Loucy (cell line): ENCODE data around the gene CCT4.

Source experiments
- H2AFZ ChIP-seq: fragments of 200-600 bp; sonication (generic); 2 replicates; pipeline ENCODE4 v1.6.0; 2016; ENCODE audit warnings: antibody characterized with exemption, mild to moderate bottlenecking, low read length, moderate library complexity
- H3F3A ChIP-seq: fragments of 200-600 bp; 2 replicates; pipeline ENCODE4 v1.6.0; 2016; ENCODE audit warnings: antibody characterized with exemption, low read depth, mild to moderate bottlenecking
- H3K27me3 ChIP-seq: fragments of 200-600 bp; sonication (generic); 2 replicates; pipeline ENCODE4 v1.6.1; 2014; ENCODE audit warnings: low read length, mild to moderate bottlenecking; ENCODE audit not compliant: insufficient read depth, poor library complexity, severe bottlenecking
- H3K36me3 ChIP-seq: fragments of 200-600 bp; sonication (generic); 2 replicates; pipeline ENCODE4 v1.6.1; 2016; ENCODE audit warnings: low read length; ENCODE audit not compliant: insufficient read depth
- H3K4me1 ChIP-seq: fragments of 200-600 bp; sonication (generic); 2 replicates; pipeline ENCODE4 v1.5.1; 2014; ENCODE audit warnings: low read length, mild to moderate bottlenecking; ENCODE audit not compliant: insufficient read depth, poor library complexity, severe bottlenecking
- H3K4me2 ChIP-seq: fragments of 200-600 bp; sonication (generic); 2 replicates; pipeline ENCODE4 v1.6.0; 2014; ENCODE audit warnings: antibody characterized with exemption, low read length, low read depth, mild to moderate bottlenecking; ENCODE audit not compliant: poor library complexity, severe bottlenecking
- H3K4me3 ChIP-seq: fragments of 200-600 bp; sonication (generic); 2 replicates; pipeline ENCODE4 v1.5.1; 2014; ENCODE audit warnings: low read length, mild to moderate bottlenecking, mixed read lengths; ENCODE audit not compliant: poor library complexity, severe bottlenecking
- H3K79me2 ChIP-seq: fragments of 200-600 bp; sonication (generic); 2 replicates; pipeline ENCODE4 v1.6.1; 2014; ENCODE audit warnings: low read length; ENCODE audit not compliant: insufficient read depth
- H3K9ac ChIP-seq: fragments of 200-600 bp; sonication (generic); 2 replicates; pipeline ENCODE4 v1.6.0; 2014; ENCODE audit warnings: mild to moderate bottlenecking, low read depth, low read length, moderate library complexity; ENCODE audit not compliant: poor library complexity, severe bottlenecking
- H3K9me2 ChIP-seq: fragments of 200-600 bp; sonication (generic); replicated peaks from 2 replicates; pipeline ENCODE4 v1.6.1; 2016; ENCODE audit warnings: low read depth, low read length, mixed read lengths
- H3K9me3 ChIP-seq: fragments of 200-600 bp; sonication (generic); 2 replicates; pipeline ENCODE4 v1.6.1; 2014; ENCODE audit warnings: mild to moderate bottlenecking, antibody characterized with exemption, low read length, low read depth; ENCODE audit not compliant: insufficient read depth
- H4K20me1 ChIP-seq: fragments of 200-600 bp; sonication (generic); 2 replicates; pipeline ENCODE4 v1.6.0; 2014; ENCODE audit warnings: antibody characterized with exemption, low read length, mild to moderate bottlenecking; ENCODE audit not compliant: insufficient read depth, poor library complexity, severe bottlenecking
- CTCF ChIP-seq: fragments of 200-600 bp; sonication (generic); conservative IDR thresholded peaks from 2 replicates; pipeline ENCODE4 v1.5.1; 2014; ENCODE audit warnings: mild to moderate bottlenecking, antibody characterized with exemption, low read length
- EZH2phosphoT487 ChIP-seq: fragments of 200-600 bp; IDR thresholded peaks from 2 replicates; pipeline ENCODE4 v1.6.1; 2018; ENCODE audit warnings: antibody characterized with exemption, mild to moderate bottlenecking, moderate library complexity, borderline replicate concordance

CCT4 gene

DNA sequence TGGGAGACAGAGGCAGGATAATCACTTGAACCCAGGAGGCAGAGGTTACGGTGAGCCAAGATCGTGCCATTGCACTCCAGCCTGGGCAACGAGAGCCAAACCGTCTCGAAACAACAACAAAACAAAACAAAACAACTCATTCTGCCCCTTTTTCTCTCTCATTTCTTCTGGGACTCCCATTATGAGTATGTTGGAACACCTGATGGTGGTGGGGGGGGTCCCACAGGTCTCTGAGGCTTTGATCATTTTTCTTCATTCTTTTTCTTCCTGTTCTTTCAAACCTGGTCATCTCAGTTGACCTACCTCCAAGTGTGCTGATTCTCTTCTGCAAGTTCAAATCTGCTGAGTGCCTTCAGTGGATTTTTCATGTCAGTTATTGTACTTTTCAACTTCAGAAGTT, 26.4 kb downstream of the CCT4 start:
- Histone ChIP-seq H3K79me2 (no peaks in the 10 kb centered on the region), H3K4me2 (no peak overlapping the region), H3K9me2 (no peaks in the 10 kb centered on the region), H4K20me1 (no peaks in the 10 kb centered on the region), H3K4me1 (no peaks in the 10 kb centered on the region), H3F3A (no peaks in the 10 kb centered on the region), H2AFZ (no peak overlapping the region), H3K4me3 (no peak overlapping the region), H3K9ac (no peak overlapping the region), H3K9me3 (no peaks in the 10 kb centered on the region), H3K27me3 (no peaks in the 10 kb centered on the region), H3K36me3 (peaks cover 19% of the 10 kb centered on the region; the same call in 1 of the 2 replicates)
- no peak for TF ChIP-seq CTCF
- TF ChIP-seq EZH2phosphoT487 = no peak

GRCh38 chr2:61857224-61857623, 31.2 kb downstream of the CCT4 start:
- TF ChIP-seq CTCF (no peak), EZH2phosphoT487 (no peak)
- no peak overlapping the region for H3K4me2 ChIP-seq
- no peak overlapping the region for H2AFZ ChIP-seq
- no peaks in the 10 kb centered on the region for H3K9me2 ChIP-seq
- no peak overlapping the region for H3K4me3 ChIP-seq
- no peaks in the 10 kb centered on the region for H3K27me3 ChIP-seq
- no peaks in the 10 kb centered on the region for H3K36me3 ChIP-seq
- no peaks in the 10 kb centered on the region for H4K20me1 ChIP-seq
- H3K9ac ChIP-seq = no peak overlapping the region
- no peaks in the 10 kb centered on the region for H3F3A ChIP-seq
- no peaks in the 10 kb centered on the region for H3K9me3 ChIP-seq
- H3K4me1 ChIP-seq = peaks cover 16% of the 10 kb centered on the region
- H3K79me2 ChIP-seq = no peaks in the 10 kb centered on the region

DNA sequence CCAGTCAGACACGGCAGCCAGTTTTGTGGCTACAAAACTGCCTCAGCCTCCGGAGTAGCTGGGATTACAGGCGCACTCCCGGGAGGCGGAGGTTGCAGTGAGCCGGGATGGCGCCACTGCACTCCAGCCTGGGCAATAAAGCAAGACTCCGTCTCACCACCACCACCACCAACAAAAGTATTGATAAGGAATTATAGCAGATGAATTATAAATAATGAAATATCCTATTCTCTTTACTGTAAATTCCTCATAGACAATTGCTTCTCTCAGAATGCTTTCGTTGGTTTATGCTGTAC, 33.2 kb downstream of the CCT4 start:
- H3K27me3 ChIP-seq = no peaks in the 10 kb centered on the region
- peak overlapping the region; percentile 77 for H3K9ac ChIP-seq
- peaks cover 16% of the 10 kb centered on the region for H3K4me1 ChIP-seq
- H2AFZ ChIP-seq = peak overlapping the region; percentile 99
- no peaks in the 10 kb centered on the region for H3F3A ChIP-seq
- no peaks in the 10 kb centered on the region for H3K79me2 ChIP-seq
- H3K9me2 ChIP-seq = no peaks in the 10 kb centered on the region
- TF ChIP-seq EZH2phosphoT487 = no peak
- TF ChIP-seq CTCF = no peak
- peak overlapping the region; percentile 89 for H3K4me3 ChIP-seq
- no peaks in the 10 kb centered on the region for H3K36me3 ChIP-seq
- no peaks in the 10 kb centered on the region for H3K9me3 ChIP-seq
- H4K20me1 ChIP-seq = no peaks in the 10 kb centered on the region
- peak overlapping the region; percentile 86 for H3K4me2 ChIP-seq
